T47D (cell line): ENCODE measurements around the gene LACRT.
"Not testable (repeated sequence)": the region's sequence is repeated elsewhere in the genome, so short reads cannot be mapped to it uniquely, and the experiment has no call there.

Source experiments
- DNase-seq, 2 experiments: peaks; one replicate each; pipeline versions ENCODE4 v3.0.0 to v3.0.0-alpha.2; 2011 to 2012; ENCODE audit warnings: low read depth in 1 of 2, low spot score in 1 of 2
- JUND ChIP-seq: IDR thresholded peaks from 2 replicates; pipeline ENCODE4 v1.6.1; 2012; ENCODE audit warnings: low read depth
- in situ Hi-C: cut with HindIII; loops from 2 replicates; pipeline ENCODE4 v1.10.0; 2016; ENCODE audit warnings: low sequenced_read_pairs, low pct_unique_long_range_greater_than_20kb

Gene LACRT

GRCh38 chr12:54658306-54659264, 23.9 kb upstream of the LACRT start:
- in situ Hi-C loops, result no loop called here
- peak in 1 of 2 experiments; percentile 71 for DNase-seq
- TF ChIP-seq JUND, result no peak

- no peak for DNase-seq
- in situ Hi-C loops, result no loop called here
- TF ChIP-seq JUND, result no peak
These were observed 22.5 kb upstream of the LACRT start for GRCh38 chr12:54657105-54657607.

DNA sequence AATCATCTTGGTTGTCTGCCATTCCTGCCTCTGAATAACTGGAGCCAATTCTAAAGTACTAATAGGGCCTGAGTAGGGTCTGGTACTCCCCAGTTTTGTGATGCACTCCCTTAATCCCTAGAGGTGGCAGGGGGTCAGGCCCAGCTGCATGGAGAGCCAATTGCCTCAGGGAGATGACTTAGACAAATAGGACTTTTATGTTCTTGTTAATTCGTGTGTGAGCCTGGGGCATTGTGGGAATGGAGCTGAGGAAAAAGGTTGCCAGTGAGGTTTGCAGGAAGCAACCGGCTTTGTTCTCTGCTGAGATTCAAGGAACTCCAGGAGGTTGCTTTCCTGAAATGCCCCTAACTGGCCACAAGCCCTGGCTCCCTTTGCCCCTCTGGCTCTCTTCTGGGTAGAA, 20.2 kb upstream of the LACRT start:
- peak in 1 of 2 experiments; percentile 35 for DNase-seq
- no peak for TF ChIP-seq JUND
- in situ Hi-C loops, result no loop called here

DNA sequence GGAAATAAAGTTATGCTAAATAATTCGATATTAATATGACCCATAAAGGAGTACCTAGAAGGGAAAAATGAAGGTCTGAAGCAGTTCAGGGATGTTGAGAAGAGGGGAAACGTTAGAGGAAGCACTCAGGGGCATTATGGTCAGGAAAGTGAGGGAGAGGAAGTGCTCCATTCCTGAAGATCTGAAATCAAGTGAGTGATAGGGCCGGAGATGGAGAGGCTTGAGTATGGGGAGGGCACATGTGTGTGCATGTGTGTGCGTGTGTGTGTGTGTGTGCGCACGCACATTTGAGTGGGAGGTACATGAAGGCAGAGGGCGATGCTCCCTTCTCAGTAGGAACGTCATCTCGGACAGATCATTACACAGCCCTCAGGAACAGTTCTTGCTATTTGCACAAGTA, 18.3 kb upstream of the LACRT start:
- TF ChIP-seq JUND, result no peak
- no peak for DNase-seq
- in situ Hi-C loops, result no loop called here

GRCh38 chr12:54650889-54651288, 16.2 kb upstream of the LACRT start:
- in situ Hi-C loops, result no loop called here
- DNase-seq, result no peak
- no peak for TF ChIP-seq JUND

- no peak for TF ChIP-seq JUND
- in situ Hi-C loops, result no loop called here
- no peak for DNase-seq
These were observed 15.7 kb upstream of the LACRT start for GRCh38 chr12:54650409-54650808.

DNA sequence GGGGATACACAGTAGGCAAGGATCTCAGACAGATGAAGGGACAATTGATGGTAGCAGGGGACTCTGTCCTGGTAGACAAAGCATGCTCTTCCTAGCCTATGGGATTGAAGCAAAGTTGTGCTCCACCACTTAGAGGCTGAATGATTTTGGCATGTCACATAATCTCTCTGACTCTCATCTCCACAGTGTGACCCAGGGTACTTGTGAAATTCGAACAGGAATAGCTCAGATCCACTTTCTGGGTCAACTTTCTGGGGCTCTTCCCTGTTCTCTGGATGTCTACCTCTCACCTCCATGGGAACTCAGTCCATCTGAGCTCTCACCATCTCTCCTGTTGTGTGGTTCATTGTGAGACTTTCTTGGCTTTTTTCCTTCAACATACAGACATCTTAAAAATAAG, 15.1 kb upstream of the LACRT start:
- in situ Hi-C loops, result no loop called here
- no peak for DNase-seq
- no peak for TF ChIP-seq JUND

DNA sequence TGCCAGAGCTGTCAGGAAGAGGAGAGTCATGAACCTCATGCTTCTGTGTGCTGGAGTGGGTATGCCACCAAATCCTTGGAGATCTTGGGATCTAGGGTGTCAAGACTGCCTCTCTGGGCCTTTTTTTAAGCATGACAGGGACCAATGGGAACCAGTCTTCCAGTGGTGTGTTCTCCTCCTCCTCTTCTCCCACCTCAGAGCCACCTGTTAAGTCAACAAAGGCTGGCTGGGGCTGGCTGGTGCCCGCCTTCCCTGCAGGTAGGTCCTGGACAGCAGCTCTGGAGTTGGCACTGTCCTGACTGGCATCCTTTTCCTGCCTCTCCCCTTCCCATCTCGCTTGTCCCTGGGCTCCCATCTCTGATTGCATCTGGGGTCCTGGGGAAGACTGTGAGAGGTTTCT, 13.6 kb upstream of the LACRT start, which contains the start of gene DCD:
TSS of gene DCD (minus strand) at position 101 of the 400 bp plus-strand sequence. CDS start at position 39, 62 bp downstream.
- no peak for TF ChIP-seq JUND
- in situ Hi-C loops, result no loop called here
- no peak for DNase-seq

GRCh38 chr12:54641554-54641953, 6.9 kb upstream of the LACRT start:
- in situ Hi-C loops, result no loop called here

GRCh38 chr12:54641089-54641488, 6.4 kb upstream of the LACRT start:
- TF ChIP-seq JUND, result no peak
- no peak for DNase-seq
- in situ Hi-C loops, result no loop called here

More at GRCh38 chr12:54641554-54641953, 6.9 kb upstream of the LACRT start:
- DNase-seq, result no peak
- TF ChIP-seq JUND, result no peak

- in situ Hi-C loops, DNase-seq: not testable (repeated sequence)
These were observed 4.4 kb upstream of the LACRT start for GRCh38 chr12:54639112-54639511.

DNA sequence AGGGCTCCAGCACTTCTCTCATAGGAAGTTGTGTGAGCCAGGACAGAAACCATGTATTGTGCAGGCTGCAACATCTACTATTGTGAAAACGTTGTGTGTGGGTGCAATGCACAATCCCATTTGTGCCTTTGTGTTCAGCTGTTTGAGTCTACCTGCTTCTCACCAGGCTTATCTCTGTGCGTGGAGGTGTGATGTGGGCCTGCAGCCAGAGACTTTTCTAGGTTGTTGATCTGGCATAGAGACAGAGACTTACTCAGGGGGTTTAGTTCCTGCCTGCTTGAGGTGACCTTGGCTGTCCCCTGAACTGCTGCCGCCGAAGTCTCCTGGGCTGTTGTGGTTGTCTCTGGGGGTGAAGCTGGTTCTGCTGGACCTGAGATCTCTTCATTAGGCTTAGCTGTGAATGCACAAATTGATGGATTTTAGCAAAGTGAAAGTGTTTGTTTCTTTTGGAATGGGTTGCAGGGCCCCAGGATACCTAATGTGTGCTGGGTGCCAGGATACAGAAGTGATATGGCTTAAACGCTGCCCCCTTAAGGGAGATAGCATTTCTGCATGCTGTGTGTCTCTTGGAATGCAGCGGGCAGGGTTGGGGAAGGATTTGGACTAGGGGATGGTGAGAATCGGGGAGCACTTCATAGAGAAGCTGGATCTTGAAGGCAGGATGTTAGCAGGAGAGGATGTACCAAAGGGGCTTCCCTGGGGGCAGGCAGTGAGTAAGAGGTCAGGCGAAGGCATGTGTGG, 2.5 kb downstream of the LACRT start:
- no peak for TF ChIP-seq JUND
- in situ Hi-C loops, result no loop called here
- DNase-seq, result no peak

- DNase-seq, result no peak
- in situ Hi-C loops, result no loop called here
- TF ChIP-seq JUND, result no peak
These were observed 3.1 kb downstream of the LACRT start for GRCh38 chr12:54631551-54631950.
